Measurements from ENCODE around the gene CHST9. TPM values are rescaled to one million over a fixed set of nuclear protein-coding genes. Genes with fewer than 3 reads are reported as not detected.

The CHST9 gene
- total RNA-seq, 1 donor from 2014 or later, result 0.82 TPM

DNA sequence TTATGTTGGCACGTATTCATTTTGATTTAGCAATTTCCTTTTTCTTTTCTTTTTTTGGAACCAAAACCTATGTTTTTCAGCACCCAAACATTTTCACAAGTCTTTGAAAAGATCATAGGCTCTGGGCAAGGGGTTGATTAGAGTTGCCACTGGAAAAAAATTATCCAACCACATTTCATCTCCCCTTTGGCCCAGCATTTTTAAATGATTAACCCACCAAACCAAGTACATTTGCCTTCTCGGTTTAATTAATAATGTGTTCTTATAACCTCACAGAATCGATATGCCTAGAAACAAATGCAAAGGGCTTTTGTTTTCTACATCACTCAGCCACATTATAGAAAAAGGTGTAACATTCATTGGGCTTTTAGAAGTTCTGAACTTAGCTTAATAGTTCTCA, 66.1 kb downstream of the CHST9 start:
- H3K36me3 Mint-ChIP-seq (ENCODE audit: low read depth), result no peaks in the 10 kb centered on the region
- H3K27me3 Mint-ChIP-seq (ENCODE audit: low read depth), result peaks cover 1% of the 10 kb centered on the region
- DNase-seq (ENCODE audit: low spot score), result no peak
- H3K9me3 Mint-ChIP-seq (ENCODE audit: low read depth), result no peaks in the 10 kb centered on the region
- TF ChIP-seq, protein P1, sequence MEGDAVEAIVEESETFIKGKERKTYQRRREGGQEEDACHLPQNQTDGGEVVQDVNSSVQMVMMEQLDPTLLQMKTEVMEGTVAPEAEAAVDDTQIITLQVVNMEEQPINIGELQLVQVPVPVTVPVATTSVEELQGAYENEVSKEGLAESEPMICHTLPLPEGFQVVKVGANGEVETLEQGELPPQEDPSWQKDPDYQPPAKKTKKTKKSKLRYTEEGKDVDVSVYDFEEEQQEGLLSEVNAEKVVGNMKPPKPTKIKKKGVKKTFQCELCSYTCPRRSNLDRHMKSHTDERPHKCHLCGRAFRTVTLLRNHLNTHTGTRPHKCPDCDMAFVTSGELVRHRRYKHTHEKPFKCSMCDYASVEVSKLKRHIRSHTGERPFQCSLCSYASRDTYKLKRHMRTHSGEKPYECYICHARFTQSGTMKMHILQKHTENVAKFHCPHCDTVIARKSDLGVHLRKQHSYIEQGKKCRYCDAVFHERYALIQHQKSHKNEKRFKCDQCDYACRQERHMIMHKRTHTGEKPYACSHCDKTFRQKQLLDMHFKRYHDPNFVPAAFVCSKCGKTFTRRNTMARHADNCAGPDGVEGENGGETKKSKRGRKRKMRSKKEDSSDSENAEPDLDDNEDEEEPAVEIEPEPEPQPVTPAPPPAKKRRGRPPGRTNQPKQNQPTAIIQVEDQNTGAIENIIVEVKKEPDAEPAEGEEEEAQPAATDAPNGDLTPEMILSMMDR (IDR thresholded peaks at IDR 0.05), result no peak
- no peak overlapping the region for H3K4me3 Mint-ChIP-seq (ENCODE audit: unreplicated experiment)
- H3K27ac Mint-ChIP-seq (ENCODE audit: unreplicated experiment), result no peak overlapping the region
- peaks cover 3% of the 10 kb centered on the region for H3K4me1 Mint-ChIP-seq (ENCODE audit: low read depth)

DNA sequence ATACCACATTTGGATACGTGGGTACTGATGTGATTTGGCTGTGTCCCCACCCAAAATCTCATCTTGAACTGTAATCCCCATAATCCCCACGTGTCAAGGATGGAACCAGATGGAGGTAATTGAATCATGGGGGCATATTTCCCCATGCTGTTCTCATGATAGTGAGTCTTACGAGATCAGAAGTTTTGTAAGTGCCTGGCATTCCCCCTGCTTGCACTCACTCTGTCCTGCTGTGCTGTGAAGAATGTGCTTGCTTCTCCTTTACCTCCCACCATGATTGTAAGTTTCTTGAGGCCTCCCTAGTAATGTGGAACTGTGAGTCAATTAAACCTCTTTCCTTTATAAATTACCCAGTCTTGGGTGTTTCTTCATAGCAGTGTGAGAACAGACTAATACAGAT, 70.3 kb downstream of the CHST9 start:
- Mint-ChIP-seq H3K4me1 (ENCODE audit: low read depth) (no peaks in the 10 kb centered on the region), H3K9me3 (ENCODE audit: low read depth) (peaks cover 10% of the 10 kb centered on the region), H3K27ac (ENCODE audit: unreplicated experiment) (no peak overlapping the region), H3K27me3 (ENCODE audit: low read depth) (peaks cover 1% of the 10 kb centered on the region), H3K4me3 (ENCODE audit: unreplicated experiment) (no peak overlapping the region), H3K36me3 (ENCODE audit: low read depth) (no peaks in the 10 kb centered on the region)
- TF ChIP-seq, protein P1 (IDR thresholded peaks at IDR 0.05), result no peak
- DNase-seq (ENCODE audit: low spot score), result no peak

DNA sequence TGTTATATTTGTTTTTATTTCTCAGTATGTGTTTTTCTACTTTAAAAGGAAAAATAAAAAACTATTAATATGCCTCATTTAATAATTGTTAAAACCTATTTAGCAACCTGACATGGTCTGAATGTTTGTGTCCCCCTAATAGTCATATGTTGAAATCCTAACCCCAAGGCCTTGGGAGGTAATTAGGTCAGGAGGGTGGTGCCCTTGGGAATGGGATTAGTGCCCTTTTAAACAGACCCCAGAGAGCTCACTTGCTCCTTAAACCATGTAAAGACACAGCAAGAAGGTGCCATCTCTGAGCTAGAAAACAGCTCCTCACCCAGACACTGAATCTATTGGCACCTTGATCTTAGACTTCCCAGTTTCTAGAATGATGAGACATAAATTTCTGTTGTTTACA, 71.8 kb downstream of the CHST9 start:
- no peak overlapping the region for H3K27ac Mint-ChIP-seq (ENCODE audit: unreplicated experiment)
- no peak for DNase-seq (ENCODE audit: low spot score)
- H3K27me3 Mint-ChIP-seq (ENCODE audit: low read depth), result no peaks in the 10 kb centered on the region
- H3K4me1 Mint-ChIP-seq (ENCODE audit: low read depth), result no peaks in the 10 kb centered on the region
- peaks cover 10% of the 10 kb centered on the region for H3K9me3 Mint-ChIP-seq (ENCODE audit: low read depth)
- H3K4me3 Mint-ChIP-seq (ENCODE audit: unreplicated experiment), result no peak overlapping the region
- no peaks in the 10 kb centered on the region for H3K36me3 Mint-ChIP-seq (ENCODE audit: low read depth)
- TF ChIP-seq, protein P1 (IDR thresholded peaks at IDR 0.05), result no peak

DNA sequence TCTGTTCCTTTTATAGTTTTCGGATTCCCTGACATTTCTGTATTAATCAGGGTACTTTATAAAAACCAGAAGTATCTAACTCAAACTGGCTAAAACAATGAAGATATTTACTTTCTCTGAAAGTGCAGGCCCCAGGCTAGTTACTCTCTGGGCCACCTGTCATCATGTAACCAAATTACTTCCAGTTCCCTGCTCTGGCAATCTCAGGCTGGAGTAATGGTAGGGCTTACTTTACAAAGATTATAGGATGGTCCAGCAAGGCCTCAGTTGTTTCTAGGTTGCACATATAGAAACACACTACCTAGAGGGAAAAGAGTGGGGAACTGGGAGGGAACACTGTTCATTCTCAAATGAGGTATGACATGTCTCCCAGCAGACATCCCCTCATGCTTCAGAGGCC, 74.8 kb downstream of the CHST9 start:
- TF ChIP-seq, protein P1 (IDR thresholded peaks at IDR 0.05), result no peak
- H3K27ac Mint-ChIP-seq (ENCODE audit: unreplicated experiment), result no peak overlapping the region

DNA sequence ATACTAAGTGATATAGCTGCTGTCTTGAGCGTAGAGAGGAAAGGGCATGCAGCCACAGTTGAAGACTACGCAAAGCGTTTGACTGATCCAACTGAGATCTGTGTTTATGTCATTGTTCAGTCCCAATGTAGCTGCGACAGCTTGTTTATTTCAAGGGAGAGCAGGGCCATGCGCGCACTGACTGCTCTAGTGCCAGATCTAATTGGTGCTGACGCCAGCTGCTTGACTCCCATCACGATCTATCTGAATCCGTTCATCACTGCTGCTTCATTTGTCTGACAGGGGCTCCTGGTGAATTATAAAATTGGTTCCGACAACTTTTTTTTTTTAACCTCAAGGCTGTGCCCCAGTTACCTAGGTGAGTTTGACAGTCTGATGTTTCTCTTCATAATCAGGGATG, 75.7 kb downstream of the CHST9 start:
- no peak overlapping the region for H3K27ac Mint-ChIP-seq (ENCODE audit: unreplicated experiment)
- no peaks in the 10 kb centered on the region for H3K4me1 Mint-ChIP-seq (ENCODE audit: low read depth)
- peaks cover 4% of the 10 kb centered on the region for H3K27me3 Mint-ChIP-seq (ENCODE audit: low read depth)
- DNase-seq (ENCODE audit: low spot score), result no peak
- TF ChIP-seq, protein P1 (IDR thresholded peaks at IDR 0.05), result no peak
- H3K36me3 Mint-ChIP-seq (ENCODE audit: low read depth), result no peaks in the 10 kb centered on the region
- no peak overlapping the region for H3K4me3 Mint-ChIP-seq (ENCODE audit: unreplicated experiment)
- H3K9me3 Mint-ChIP-seq (ENCODE audit: low read depth), result peaks cover 10% of the 10 kb centered on the region

More for the DNA sequence above, 74.8 kb downstream of the CHST9 start:
- no peak for DNase-seq (ENCODE audit: low spot score)
- Mint-ChIP-seq H3K4me1 (ENCODE audit: low read depth) (no peaks in the 10 kb centered on the region), H3K4me3 (ENCODE audit: unreplicated experiment) (no peak overlapping the region), H3K9me3 (ENCODE audit: low read depth) (peaks cover 10% of the 10 kb centered on the region), H3K36me3 (ENCODE audit: low read depth) (no peaks in the 10 kb centered on the region), H3K27me3 (ENCODE audit: low read depth) (peaks cover under 1% of the 10 kb centered on the region)
